Keratinocyte (primary cell): ENCODE measurements around the gene IL36RN. TPM values are rescaled to one million over a fixed set of nuclear protein-coding genes. Genes with fewer than 3 reads are reported as not detected.

ENCODE experiments used
- DNase-seq: peaks from one replicate; pipeline ENCODE4 v3.0.0-alpha.2; 2011; ENCODE audit warnings: low read depth, missing footprints, low spot score
- FAIRE-seq: peaks from 2 replicates; lab custom pipeline; 2011; peaks lifted over from hg19 to GRCh38; lab: Jason Lieb, UNC
- H2AFZ ChIP-seq: 2 replicates; pipeline ENCODE4 v1.6.0; 2012; ENCODE audit warnings: low read length, control low read depth, inconsistent platforms; ENCODE audit not compliant: control insufficient read depth
- H3K27ac ChIP-seq: 2 replicates; pipeline ENCODE4 v1.5.1; 2011; ENCODE audit warnings: low read length; ENCODE audit not compliant: control insufficient read depth, insufficient read depth
- H3K27me3 ChIP-seq: 3 replicates; pipeline ENCODE4 v1.6.0; 2011; ENCODE audit warnings: low read length; ENCODE audit not compliant: control insufficient read depth, insufficient read depth; ENCODE audit errors: extremely low read depth
- H3K36me3 ChIP-seq, 2 experiments: 2 replicates in 1 of 2; 3 replicates in 1 of 2; pipeline ENCODE4 v1.5.1; 2011; ENCODE audit warnings: low read length in 2 of 2, mild to moderate bottlenecking in 1 of 2; ENCODE audit not compliant: control insufficient read depth in 2 of 2, insufficient read depth in 2 of 2; ENCODE audit errors: extremely low read depth in 1 of 2
- H3K4me1 ChIP-seq: 3 replicates; pipeline ENCODE4 v1.5.1; 2011; ENCODE audit warnings: low read length; ENCODE audit not compliant: control insufficient read depth, insufficient read depth; ENCODE audit errors: extremely low read depth
- H3K4me2 ChIP-seq: 3 replicates; pipeline ENCODE4 v1.6.0; 2011; ENCODE audit warnings: low read depth, low read length; ENCODE audit not compliant: control insufficient read depth, insufficient read depth; ENCODE audit errors: extremely low read depth
- H3K4me3 ChIP-seq, 3 experiments: fragments of 200-600 bp in 1 of 3; sonication (generic) in 1 of 3; 2 replicates in 2 of 3; 3 replicates in 1 of 3; pipeline ENCODE4 v1.5.1; 2011 to 2016; ENCODE audit warnings: low read length in 3 of 3, mild to moderate bottlenecking in 3 of 3, control low read depth in 2 of 3, inconsistent platforms in 1 of 3, low read depth in 1 of 3, mixed read lengths in 1 of 3, mixed run types in 1 of 3, moderate library complexity in 1 of 3; ENCODE audit not compliant: control insufficient read depth in 2 of 3, insufficient read depth in 2 of 3; ENCODE audit errors: extremely low read depth in 1 of 3
- H3K79me2 ChIP-seq: 2 replicates; pipeline ENCODE4 v1.6.0; 2012; ENCODE audit warnings: low read length; ENCODE audit not compliant: control insufficient read depth, insufficient read depth
- H3K9ac ChIP-seq: 3 replicates; pipeline ENCODE4 v1.6.0; 2011; ENCODE audit warnings: low read length; ENCODE audit not compliant: control insufficient read depth, insufficient read depth; ENCODE audit errors: extremely low read depth
- H3K9me1 ChIP-seq: 3 replicates; pipeline ENCODE4 v1.6.0; 2011; ENCODE audit warnings: low read length; ENCODE audit not compliant: control insufficient read depth, insufficient read depth; ENCODE audit errors: extremely low read depth
- H3K9me3 ChIP-seq: 2 replicates; pipeline ENCODE4 v1.5.1; 2012; ENCODE audit warnings: low read depth, low read length; ENCODE audit not compliant: control insufficient read depth
- H4K20me1 ChIP-seq: 3 replicates; pipeline ENCODE4 v1.6.0; 2011; ENCODE audit warnings: low read length; ENCODE audit not compliant: control insufficient read depth, insufficient read depth; ENCODE audit errors: extremely low read depth
- CTCF ChIP-seq, 3 experiments: IDR thresholded peaks in 1 of 3; conservative IDR thresholded peaks in 1 of 3; optimal IDR thresholded peaks in 1 of 3; 2 replicates in 2 of 3; 3 replicates in 1 of 3; pipeline versions ENCODE3 to v1.5.1; 2011; ENCODE audit warnings: low read length in 3 of 3, mild to moderate bottlenecking in 3 of 3, moderate library complexity in 2 of 3, control low read depth in 1 of 3, inconsistent platforms in 1 of 3; ENCODE audit not compliant: insufficient read depth in 2 of 3; ENCODE audit errors: extremely low read depth in 1 of 3
- EZH2 ChIP-seq: IDR thresholded peaks from one replicate; pipeline ENCODE4 v1.6.1; 2012; ENCODE audit warnings: inconsistent platforms, mild to moderate bottlenecking, low read length, moderate library complexity
- dilution Hi-C: fragments of 300-500 bp; cut with MboI; formaldehyde crosslinking; loops from one replicate; pipeline ENCODE4 v1.7.0; 2020; ENCODE audit warnings: low sequenced_read_pairs; ENCODE audit not compliant: extremely low pct_ligation_motif_present
- polyA plus RNA-seq, 5 experiments: library from polyadenylated mRNA; depleted of rRNA in 3 of 5; stranded (reverse) in 3 of 5; stranded (forward) in 1 of 5; unstranded in 1 of 5; fragments of >200 nt; gene quantifications; 1 replicate in 1 of 5; 2 replicates in 3 of 5; 3 replicates in 1 of 5; pipeline versions ENCODE4 v1.2.1 to v1.2.3, GENCODE V29; 2011 to 2012; ENCODE audit warnings: missing spikeins in 2 of 5, low read depth in 1 of 5, low replicate concordance in 1 of 5

Gene IL36RN
- polyA plus RNA-seq, 1 donor (not counting 4 experiments of a cell fraction or from before 2014, with no cell fraction given): 3.9 TPM

- no peaks in the 10 kb centered on the region for H3K9me1 ChIP-seq
- FAIRE-seq (peak; percentile 92), DNase-seq (no peak)
- no peak overlapping the region for H2AFZ ChIP-seq
- no peaks in the 10 kb centered on the region for H4K20me1 ChIP-seq
- no peaks in the 10 kb centered on the region for H3K27me3 ChIP-seq
- H3K27ac ChIP-seq: peak overlapping the region; percentile 58
- H3K79me2 ChIP-seq: no peaks in the 10 kb centered on the region
- H3K9me3 ChIP-seq: no peaks in the 10 kb centered on the region
- dilution Hi-C loops: no loop called here
- H3K4me2 ChIP-seq: peak overlapping the region; percentile 71
- no peaks in the 10 kb centered on the region for H3K36me3 ChIP-seq
- peaks cover 65% of the 10 kb centered on the region for H3K4me1 ChIP-seq
- TF ChIP-seq CTCF (optimal IDR thresholded peaks at IDR 0.05 in 1 of 3, IDR thresholded peaks at IDR 0.05 in 1 of 3, conservative IDR thresholded peaks at IDR 0.05 in 1 of 3; ENCODE audit: extremely low read depth in 1 of 3, insufficient read depth in 2 of 3, low read length in 3 of 3) (no peak), EZH2 (no peak)
- H3K9ac ChIP-seq: peak overlapping the region; percentile 19
- H3K4me3 ChIP-seq: peak overlapping the region in 2 of 3 experiments; percentile 2 to 43
Measured at GRCh38 chr2:113069676-113070605, 10.9 kb downstream of the IL36RN start.

- H3K36me3 ChIP-seq: no peaks in the 10 kb centered on the region
- no peaks in the 10 kb centered on the region for H4K20me1 ChIP-seq
- TF ChIP-seq CTCF (optimal IDR thresholded peaks at IDR 0.05 in 1 of 3, IDR thresholded peaks at IDR 0.05 in 1 of 3, conservative IDR thresholded peaks at IDR 0.05 in 1 of 3; ENCODE audit: extremely low read depth in 1 of 3, insufficient read depth in 2 of 3, low read length in 3 of 3) (no peak), EZH2 (no peak)
- no peak for DNase-seq
- no peak overlapping the region for H3K9ac ChIP-seq
- peaks cover 66% of the 10 kb centered on the region for H3K4me1 ChIP-seq
- no peaks in the 10 kb centered on the region for H3K9me3 ChIP-seq
- dilution Hi-C loops: no loop called here
- no peak overlapping the region for H2AFZ ChIP-seq
- H3K79me2 ChIP-seq: no peaks in the 10 kb centered on the region
- peak overlapping the region; percentile 6 for H3K4me2 ChIP-seq
- H3K27me3 ChIP-seq: no peaks in the 10 kb centered on the region
- H3K27ac ChIP-seq: peak overlapping the region; percentile 58
- H3K9me1 ChIP-seq: no peaks in the 10 kb centered on the region
- H3K4me3 ChIP-seq: no peak overlapping the region
- FAIRE-seq: no peak
Measured at GRCh38 chr2:113070606-113070975, 11.6 kb downstream of the IL36RN start.
